Thyroid gland (tissue), 4 donors: Measurements from ENCODE around the gene SSR2.

Experiments used
- POLR2A ChIP-seq, 2 donors: fragments of 450-650 bp; IDR thresholded peaks; one replicate each; pipeline ENCODE4 v1.6.1; 2017; ENCODE audit warnings: antibody characterized with exemption in 2 of 2, mild to moderate bottlenecking in 2 of 2, moderate library complexity in 1 of 2
- TF ChIP-seq, protein P1 (sequence below), 6 experiments: fragments of 200-600 bp in 3 of 6; fragments of 450-650 bp in 3 of 6; sonication (generic) in 3 of 6; IDR thresholded peaks; one replicate each; pipeline ENCODE4 v1.5.1; 2016 to 2019; ENCODE audit warnings: antibody characterized with exemption in 6 of 6, mild to moderate bottlenecking in 2 of 6, inconsistent platforms in 1 of 6, moderate library complexity in 1 of 6

GRCh38 chr1:156042828-156043227 is 22.1 kb upstream of the SSR2 start:
- TF ChIP-seq, protein P1, sequence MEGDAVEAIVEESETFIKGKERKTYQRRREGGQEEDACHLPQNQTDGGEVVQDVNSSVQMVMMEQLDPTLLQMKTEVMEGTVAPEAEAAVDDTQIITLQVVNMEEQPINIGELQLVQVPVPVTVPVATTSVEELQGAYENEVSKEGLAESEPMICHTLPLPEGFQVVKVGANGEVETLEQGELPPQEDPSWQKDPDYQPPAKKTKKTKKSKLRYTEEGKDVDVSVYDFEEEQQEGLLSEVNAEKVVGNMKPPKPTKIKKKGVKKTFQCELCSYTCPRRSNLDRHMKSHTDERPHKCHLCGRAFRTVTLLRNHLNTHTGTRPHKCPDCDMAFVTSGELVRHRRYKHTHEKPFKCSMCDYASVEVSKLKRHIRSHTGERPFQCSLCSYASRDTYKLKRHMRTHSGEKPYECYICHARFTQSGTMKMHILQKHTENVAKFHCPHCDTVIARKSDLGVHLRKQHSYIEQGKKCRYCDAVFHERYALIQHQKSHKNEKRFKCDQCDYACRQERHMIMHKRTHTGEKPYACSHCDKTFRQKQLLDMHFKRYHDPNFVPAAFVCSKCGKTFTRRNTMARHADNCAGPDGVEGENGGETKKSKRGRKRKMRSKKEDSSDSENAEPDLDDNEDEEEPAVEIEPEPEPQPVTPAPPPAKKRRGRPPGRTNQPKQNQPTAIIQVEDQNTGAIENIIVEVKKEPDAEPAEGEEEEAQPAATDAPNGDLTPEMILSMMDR (IDR thresholded peaks at IDR 0.05) = no peak
- no peak for TF ChIP-seq POLR2A (IDR thresholded peaks at IDR 0.05)
